Kidney epithelial cell (primary cell): ENCODE data around the gene TMEM80. TPM values are rescaled to one million over a fixed set of nuclear protein-coding genes. Genes with fewer than 3 reads are reported as not detected.

Source experiments
- DNase-seq: peaks from one replicate; pipeline ENCODE4 v3.0.0-alpha.2; 2010; ENCODE audit warnings: low read depth
- H3K27me3 ChIP-seq: 2 replicates; pipeline ENCODE4 v1.6.0; 2011; ENCODE audit warnings: low read length; ENCODE audit not compliant: control insufficient read depth, insufficient read depth
- H3K36me3 ChIP-seq: 2 replicates; pipeline ENCODE4 v1.5.1; 2011; ENCODE audit warnings: low read length; ENCODE audit not compliant: control insufficient read depth, insufficient read depth
- H3K4me3 ChIP-seq: 2 replicates; pipeline ENCODE4 v1.5.1; 2011; ENCODE audit warnings: low read depth, mild to moderate bottlenecking, control low read depth, low read length
- CTCF ChIP-seq: IDR thresholded peaks from 2 replicates; pipeline ENCODE4 v1.5.1; 2011; ENCODE audit warnings: mild to moderate bottlenecking, moderate library complexity, low read length, control low read depth, inconsistent platforms; ENCODE audit not compliant: insufficient read depth, poor library complexity, severe bottlenecking
- total RNA-seq: library from RNA; depleted of rRNA; stranded (reverse); fragments of >200 nt; gene quantifications from 2 replicates; pipeline ENCODE4 v1.2.3, GENCODE V29; 2015

TMEM80 gene
- total RNA-seq, 1 donor from 2014 or later, result 28.5 TPM

- Histone ChIP-seq H3K4me3 (no peak overlapping the region), H3K27me3 (no peaks in the 10 kb centered on the region), H3K36me3 (no peaks in the 10 kb centered on the region)
- TF ChIP-seq CTCF, result no peak
- no peak for DNase-seq
Observed at GRCh38 chr11:691710-692590, 3.7 kb upstream of the TMEM80 start.

- TF ChIP-seq CTCF, result no peak
- peak overlapping the region; percentile 8 for H3K4me3 ChIP-seq
- H3K27me3 ChIP-seq, result no peaks in the 10 kb centered on the region
- no peaks in the 10 kb centered on the region for H3K36me3 ChIP-seq
- DNase-seq, result no peak
Observed at GRCh38 chr11:692824-693414, 2.7 kb upstream of the TMEM80 start.

GRCh38 chr11:693415-693831, 2.2 kb upstream of the TMEM80 start:
- no peak for DNase-seq
- H3K36me3 ChIP-seq, result no peaks in the 10 kb centered on the region
- no peak for TF ChIP-seq CTCF

GRCh38 chr11:693887-694562, 1.6 kb upstream of the TMEM80 start:
- no peaks in the 10 kb centered on the region for H3K27me3 ChIP-seq
- DNase-seq, result no peak
- H3K4me3 ChIP-seq, result peak overlapping the region; percentile 83
- no peaks in the 10 kb centered on the region for H3K36me3 ChIP-seq
- no peak for TF ChIP-seq CTCF

More at GRCh38 chr11:693415-693831, 2.2 kb upstream of the TMEM80 start:
- peak overlapping the region; percentile 8 for H3K4me3 ChIP-seq
- H3K27me3 ChIP-seq, result no peaks in the 10 kb centered on the region

- DNase-seq, result no peak
- Histone ChIP-seq H3K36me3 (no peaks in the 10 kb centered on the region), H3K27me3 (no peaks in the 10 kb centered on the region), H3K4me3 (peak within 1 kb of the TSS; percentile 83)
- no peak for TF ChIP-seq CTCF
Observed at GRCh38 chr11:694563-695287, 891 bp upstream of the TMEM80 start, which contains the start of gene DEAF1. Gene DEAF1 (minus strand): TSS chr11:695222. CDS start chr11:695047, 175 bp downstream.
